ENCODE data around the gene LBHD2.

Gene LBHD2

DNA sequence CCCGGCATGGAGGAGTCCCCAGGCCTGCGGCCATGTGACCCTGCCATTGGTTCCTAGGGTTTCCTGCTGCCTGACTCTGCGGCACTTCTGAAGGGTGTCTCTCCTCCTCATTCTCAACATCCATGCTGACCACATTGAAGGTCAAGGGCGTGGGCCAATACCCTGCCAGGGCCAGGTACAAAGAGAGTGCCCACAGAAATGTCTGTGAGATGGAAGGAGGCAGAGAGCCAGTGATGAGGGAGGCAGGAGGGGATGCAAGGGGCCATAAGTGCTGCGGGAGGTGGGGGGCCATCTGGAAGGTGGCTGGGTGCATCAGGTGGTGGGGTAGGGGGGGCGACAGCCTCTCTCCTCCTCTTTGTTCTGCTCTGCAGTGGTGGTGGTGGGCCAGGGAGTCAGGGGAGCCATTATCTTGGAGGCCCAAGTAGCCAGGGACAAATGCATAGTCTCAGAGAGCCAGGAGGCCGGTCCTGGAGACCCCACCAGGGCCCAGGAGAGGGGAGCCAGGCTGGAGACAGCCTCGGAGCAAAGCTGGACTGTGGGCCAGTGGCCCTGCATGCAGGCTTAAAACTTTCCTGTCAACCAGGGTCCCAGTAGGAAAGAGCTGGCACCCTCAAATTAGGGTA, 13.6 kb upstream of the LBHD2 start:
- no peak for DNase-seq

DNA sequence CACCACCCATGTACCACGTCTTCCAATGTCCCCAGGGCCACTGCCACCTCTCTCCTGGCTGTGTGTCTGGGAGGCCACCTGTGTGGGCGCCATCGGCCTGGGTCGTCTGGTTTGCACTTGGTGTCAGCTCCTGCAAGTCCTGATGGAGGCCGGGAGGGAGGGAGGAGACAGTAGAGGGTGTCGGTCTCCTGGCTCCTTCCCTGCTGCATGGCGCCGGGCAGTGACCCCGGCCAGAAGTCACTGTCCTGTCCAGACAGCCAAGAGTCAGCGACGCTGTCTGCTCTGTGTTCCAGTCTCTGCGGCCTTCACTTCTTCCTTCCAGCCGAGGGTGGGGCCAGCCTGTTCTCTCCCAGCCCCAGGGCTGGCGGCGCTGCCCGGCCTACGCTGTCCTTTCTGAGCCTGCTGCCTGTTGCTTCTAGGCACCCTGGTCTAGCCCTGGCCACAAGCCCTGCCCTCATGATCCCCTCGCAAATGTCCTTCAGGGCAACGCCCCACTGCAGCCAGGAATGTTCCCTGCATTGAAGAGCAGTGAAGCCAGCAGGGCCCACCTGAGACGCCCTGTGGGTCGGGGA, 13.0 kb upstream of the LBHD2 start:
- DNase-seq = no peak

DNA sequence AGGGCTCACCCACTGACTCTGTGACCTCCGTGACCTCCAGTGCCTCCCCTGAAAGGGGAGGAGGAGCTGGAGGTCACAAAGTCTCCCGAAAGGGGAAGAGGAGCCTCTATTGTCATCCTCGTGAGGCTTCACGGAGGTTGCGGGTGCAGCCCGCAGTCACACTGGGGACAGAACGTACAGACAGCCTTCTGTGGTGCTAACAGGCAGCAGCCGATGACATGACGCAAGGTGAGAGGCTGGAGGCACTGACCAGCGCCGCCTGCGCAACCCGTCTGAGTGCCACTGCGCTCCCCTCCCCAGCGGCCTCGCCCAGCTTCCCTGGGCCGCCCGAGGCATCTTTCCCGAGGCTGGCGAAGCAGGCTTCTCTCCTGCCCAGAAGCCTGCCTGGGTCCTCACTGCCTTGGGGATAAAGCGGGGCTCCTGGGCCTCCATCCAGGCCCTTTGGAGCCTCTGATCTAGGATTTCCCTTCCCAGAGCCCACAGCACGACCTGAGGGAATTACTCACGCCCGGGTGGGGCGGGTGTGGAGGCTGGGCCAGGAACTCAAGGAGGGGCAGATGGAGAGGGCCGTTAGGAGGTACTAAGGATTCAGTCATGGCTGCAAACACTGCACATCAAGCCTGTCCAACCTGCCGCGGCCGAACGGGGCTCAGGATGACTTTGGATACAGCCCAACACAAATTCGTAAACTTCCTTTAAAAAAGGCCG, 12.3 kb upstream of the LBHD2 start:
- no peak for DNase-seq

DNA sequence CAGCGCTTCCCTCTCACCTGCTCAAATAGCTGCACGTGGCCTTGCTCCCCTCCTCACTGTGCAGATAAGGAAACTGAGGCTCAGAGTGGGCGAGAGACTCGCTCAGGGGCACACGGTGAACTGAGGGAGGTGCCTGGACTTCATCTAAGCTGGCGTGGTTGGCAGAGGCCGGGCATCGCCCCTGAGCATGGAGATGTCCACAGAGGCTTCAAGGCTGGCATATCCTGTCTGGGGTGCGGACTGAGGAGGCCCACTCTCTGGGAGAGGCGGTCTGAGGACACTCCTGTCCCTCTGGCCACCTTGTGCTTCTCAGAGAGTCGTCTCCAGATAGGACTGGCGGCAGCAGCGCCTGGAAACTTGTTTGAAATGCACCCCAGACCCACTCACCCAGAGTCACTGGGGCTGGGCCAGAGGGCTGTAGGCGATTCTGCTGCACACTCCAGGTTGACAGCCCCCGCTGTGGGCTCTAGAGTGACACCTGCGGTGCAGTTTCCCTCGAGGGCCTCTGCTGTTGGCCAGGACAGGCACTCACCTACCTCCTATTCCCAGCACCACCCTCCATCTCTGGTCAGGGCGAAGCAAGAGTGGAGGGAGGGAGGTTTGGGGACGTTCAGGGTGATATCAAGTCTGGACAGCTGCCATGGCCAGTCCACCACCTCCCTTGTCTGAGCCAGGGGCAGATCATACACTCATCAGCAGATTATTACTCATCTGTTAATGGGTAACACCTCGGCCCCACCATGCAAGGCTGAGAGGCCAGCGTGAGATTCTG, 11.2 kb upstream of the LBHD2 start:
- DNase-seq = no peak

DNA sequence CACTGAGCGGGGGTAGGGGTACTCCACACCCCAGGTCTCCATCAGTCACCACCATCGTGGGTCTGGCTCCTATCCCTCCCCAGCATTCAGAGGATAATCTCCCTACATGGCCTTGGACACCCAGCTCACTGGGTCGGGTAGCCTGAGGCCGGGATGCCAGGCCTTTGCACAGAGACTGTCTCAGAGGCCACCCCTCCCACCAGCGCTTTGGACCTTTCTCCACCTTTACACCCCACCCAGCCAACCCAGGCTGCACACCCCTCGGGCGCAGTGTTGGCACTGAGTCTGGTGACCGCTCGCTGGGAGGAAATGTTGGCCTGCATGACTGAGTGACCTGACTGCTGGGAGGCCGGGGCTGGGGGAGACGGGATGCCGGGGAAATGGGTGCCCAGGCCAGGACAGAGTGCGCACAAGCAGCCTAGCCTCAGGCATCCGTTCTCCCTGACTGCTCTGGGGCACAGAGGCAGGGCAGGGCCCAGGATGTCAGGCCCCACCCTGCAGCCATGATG, 10.6 kb upstream of the LBHD2 start:
- DNase-seq = no peak

DNA sequence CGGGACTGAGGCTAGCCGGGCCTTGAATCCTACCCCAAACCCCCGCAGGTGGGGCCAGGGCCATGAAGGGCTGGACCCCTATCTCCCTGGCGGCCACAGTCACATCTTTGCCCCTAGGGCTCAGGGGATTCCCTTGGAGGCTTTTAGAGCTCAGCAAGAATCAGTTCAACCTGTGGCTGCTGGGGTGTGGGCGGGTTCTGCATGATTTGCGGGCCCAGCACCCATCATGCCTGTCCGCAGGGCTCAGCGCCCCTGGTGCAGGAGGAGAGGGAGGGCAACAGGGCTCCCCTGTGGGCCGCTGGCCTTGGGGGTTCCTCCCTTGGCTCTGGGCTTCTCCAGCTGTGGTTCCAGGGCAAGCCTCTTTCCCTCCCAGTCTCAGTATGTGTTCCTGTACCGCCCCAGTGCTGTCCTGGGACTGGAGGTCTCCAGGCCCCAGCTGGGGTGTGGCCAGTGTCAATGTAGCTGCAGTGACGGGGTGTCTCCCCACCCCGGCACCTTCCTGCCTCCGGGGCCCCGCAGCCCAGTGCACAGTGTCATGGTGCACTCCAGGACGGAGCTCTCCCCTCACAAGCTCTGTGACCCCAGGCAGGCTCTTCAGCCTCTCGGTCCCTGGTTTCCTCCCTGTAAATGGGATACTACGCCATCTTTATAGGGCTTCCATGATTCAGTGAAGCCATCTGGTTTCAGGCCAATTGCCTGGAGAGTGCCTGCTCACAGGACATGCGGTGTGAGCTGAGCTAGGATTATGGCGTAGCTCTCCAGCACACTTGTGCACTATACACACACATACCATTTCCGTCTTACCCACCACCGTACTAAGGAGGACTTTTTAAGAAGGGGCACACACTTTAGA, 9.9 kb upstream of the LBHD2 start:
- DNase-seq = no peak

DNA sequence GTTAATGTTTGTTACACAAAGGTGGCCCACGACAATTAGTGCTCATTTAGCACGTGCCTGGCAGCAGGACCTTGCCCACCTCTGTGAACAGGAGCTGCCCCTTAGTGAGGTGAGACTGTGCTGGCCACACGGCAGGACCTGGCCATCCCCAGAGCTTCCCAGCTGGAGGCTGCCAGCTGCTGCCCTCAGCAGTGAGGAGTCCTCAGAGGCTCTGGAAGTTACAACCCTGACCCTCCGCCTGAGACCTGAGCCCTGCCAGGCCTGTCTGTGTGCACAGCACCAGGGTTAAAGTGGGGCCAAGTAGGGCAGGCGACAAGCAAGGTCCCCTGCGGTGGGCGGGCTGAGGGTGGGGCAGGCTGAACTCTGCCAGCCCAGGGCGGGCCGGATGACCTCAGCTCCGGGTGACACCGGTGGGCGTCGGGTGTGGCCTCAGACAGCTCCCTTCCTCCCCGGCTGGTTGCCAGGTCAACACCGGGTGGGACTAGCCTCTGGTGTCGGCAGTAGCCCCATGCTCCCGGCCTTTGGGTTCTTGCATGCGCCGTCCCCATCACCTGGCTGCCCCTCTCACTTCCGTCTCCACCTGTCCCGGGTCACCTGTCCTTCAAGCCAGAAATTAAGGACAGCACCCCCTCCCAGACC, 9.2 kb upstream of the LBHD2 start:
- no peak for DNase-seq

DNA sequence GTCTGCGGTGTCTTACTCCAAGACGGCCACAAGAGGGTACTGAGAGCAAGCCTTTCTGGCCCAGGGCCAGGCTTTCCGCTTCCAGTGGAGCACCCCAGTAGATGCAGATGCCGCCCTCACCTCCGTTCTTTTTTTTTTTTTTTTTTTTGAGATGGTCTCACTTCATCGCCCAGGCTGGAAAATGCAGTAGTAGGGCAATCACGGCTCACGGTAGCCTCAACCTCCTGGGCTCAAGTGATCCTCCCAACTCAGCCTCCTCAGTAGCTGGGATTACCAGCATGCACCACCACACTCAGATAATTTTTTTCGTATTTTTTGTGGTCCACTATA, 5.6 kb upstream of the LBHD2 start:
- DNase-seq = peak; percentile 23 to 76

DNA sequence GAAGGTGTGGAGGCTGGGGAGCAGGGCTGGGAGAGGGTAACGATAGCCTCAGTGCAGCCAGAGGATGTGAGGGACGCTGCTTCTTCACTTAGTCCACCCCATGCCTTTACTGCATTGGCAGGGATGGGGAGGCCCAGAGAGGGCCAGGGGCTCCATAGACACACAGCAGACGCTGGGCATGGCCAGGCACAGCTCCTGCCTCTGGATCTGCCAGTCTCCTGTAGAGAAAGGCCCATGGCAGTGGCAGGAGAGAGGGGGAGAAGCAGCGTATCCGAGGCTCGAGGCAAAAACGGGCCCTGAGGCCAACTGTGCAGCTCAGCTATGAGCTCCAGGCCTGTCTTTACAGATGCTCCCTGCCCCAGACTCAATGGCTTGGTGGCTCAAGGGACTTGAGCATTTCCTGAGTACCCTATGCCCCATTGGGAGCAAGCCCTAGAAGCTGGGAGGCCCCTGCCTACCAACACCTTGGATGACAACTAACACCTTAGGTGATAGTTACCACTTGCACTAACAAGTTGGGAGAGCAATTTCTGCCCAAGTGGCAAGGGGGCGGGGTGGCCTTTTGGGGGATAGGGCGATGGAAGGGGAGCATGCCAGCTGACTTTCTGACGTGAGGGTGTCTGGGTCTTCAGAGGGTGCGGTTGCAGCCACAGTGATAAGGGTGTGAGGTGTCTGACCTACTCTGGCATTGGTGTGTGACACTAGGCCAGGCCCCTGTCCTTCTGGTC, 5.0 kb upstream of the LBHD2 start:
- no peak for DNase-seq

DNA sequence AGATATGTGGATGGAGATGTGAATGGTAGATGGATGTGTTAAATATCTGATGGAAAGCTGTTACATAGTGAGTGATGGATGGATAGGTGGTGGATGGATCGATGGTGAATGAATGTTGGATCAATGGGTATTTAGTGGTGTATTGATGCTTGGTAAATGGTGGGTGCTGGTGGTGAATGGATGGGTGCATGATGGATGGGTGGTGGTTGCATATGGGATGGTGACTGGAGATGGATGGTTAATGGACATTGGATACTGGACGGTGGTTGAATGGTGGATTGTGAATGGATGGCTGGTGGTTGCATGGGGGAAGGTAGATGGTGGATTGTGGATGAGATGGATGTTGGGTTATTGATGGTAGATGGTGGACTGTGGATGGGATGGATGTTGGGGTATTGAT, 2.1 kb upstream of the LBHD2 start:
- no peak for DNase-seq

DNA sequence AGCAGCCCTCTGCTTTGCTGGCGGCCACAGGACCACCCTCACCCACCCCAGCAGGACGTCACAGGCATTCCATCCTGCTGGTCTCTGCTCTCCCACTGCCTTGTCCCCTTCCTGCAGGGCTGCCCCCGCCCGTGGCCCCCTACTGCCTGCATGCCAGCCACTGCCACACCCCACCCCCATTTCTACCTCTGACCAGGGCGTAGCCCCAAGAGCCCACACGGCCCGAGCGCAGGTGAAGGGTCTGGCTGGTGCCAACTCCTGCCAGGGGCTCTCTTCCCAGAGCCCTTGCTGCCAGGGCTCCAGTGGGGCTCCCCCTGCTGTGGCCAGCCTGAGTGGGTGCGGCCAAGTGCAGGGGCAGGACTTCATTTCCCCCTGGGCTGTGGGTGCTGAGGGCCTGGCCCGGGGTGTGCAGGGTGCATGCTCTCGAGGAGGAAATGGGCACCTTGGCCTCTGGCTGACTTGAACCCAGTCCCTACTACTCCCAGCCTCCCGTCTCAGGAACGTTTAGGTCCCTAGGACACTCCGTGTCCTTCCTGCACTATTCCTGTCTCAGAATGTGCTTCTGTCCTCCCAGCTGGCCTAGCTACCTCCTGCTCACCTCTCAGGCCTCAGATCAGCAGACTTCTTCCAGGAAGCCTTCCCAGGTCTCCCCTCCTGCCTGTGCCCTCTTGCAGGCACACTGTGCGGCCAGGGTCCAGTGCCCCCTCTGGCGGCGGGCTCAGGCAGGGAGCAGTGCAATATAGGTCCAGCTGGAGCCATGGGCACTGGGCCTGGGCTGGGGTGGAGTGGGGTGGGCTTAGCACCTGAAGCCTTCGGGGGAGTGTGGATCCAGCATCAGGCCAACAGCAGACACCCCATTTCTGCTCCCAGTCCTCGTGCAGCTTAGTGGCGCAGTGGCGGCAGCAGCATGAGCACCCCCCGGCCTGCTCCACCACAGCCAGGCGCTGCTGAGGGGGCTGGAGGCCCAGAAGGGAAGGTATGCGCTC, 1.4 kb downstream of the LBHD2 start:
- DNase-seq = no peak

DNA sequence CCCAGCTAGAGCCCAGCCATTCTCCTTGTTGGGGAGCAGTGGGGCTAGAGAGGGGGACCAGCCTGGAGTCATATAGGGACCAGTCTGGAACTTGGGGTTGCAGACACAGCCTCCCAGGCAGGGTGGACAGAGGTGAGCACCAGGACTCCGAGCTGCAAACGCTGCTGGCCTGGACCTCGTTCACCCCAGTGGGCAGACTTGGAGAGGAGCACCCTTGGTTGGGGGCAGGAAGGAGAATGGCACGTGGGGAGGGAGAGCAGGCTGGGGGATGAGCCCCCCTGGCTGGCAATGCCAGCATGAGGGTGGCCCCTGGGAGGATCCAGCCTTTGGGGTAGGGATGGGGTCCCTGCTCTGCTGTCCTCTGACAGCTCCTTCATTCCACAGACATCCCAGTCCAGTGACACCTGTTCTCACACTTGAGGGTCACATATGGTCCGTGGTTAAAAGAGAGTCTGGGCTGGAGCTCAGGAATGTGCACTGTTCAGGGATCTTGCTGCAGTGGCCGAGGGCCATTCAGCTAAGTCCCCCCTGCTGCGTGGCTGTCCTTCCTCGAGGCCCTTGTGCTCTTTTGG, 2.8 kb downstream of the LBHD2 start:
- no peak for DNase-seq

DNA sequence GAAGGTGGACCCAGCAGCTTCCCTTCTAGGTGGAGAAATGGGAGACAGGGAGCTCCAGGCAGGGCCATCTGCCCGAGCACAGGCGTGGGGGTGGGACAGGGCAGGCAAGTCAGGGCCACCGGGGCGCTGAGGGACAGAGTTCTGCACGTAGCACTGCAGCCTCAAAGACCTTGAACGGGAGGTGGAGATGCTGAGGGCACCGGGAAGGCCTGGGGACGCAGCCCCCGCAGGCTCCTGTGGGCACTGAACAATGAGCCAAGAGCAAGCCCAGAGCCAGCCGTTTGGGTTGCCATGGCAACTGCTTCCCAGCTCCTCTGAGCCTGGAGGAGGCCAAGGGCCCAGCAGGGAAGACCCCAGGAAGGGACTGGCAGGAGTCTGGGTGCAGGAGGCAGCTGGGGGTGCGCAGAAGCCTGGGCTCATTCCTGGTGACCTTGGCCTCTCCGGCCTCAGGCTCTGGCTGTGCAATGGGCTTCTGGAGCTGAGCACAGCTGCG, 3.4 kb downstream of the LBHD2 start:
- no peak for DNase-seq

DNA sequence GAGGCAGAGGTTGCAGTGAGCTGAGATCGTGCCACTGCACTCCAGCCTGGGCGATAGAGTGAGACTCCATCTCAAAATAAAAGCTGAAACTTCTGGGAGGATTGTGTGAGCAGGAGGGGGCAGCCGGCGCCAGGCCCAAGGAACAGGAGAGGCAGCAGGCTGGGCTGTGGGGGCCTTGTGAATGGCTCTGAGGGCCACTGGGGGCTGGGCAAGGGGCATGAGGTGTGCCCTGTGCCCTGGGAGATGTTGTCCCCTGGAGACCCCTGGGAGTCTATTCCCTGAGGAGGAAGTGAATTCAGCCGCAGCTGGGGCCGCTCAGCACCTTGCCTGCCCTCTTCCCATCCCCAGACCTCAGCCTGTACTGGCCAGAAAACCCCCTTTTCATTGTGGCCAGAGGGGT, 4.9 kb downstream of the LBHD2 start:
- no peak for DNase-seq

DNA sequence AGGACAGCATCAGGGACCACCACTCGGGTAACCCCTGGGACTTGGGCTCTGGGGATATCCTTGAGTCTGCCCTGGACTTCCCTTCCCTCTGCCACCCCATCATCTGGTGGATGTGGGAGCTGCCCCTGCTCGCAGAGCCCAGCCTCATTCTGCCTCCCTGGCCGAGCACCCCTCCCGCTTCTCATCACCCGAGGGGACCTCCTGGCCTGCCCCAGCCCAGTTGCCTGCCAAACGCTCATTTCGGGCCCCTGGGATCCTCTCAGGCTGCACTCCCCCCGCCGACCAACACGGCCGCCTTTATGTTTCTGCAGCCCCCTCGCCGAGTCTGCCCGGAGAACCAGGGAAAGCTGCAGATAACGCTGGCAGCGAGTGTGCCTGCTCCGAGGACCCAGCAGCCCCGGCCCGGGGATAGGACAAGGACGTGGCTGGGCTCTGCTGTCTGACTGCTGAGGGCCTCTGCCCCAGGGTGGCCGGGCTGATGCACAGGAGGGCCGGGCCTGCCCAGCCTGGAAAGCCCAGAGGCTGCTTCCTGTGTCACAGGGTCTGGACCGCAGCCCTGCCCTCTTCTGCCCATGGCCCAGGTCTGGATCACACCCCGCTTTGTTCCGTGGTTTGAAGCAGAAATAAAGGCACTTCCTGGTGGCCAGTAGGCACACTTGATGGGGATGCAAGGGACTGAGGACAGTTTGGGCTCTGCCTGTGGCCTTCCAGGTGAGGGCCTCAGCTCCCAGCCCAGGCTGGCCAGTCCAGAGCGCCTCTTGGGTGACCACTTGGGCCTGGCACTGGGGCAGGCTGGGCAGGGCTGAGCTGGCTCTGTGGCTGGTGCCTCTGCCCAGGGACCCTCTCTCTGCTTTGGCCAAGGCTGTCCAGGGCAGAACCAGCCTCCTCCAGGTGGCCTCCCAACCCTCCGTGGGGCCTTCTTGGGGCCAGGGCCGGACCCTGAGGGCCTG, 5.7 kb downstream of the LBHD2 start:
- no peak for DNase-seq

DNA sequence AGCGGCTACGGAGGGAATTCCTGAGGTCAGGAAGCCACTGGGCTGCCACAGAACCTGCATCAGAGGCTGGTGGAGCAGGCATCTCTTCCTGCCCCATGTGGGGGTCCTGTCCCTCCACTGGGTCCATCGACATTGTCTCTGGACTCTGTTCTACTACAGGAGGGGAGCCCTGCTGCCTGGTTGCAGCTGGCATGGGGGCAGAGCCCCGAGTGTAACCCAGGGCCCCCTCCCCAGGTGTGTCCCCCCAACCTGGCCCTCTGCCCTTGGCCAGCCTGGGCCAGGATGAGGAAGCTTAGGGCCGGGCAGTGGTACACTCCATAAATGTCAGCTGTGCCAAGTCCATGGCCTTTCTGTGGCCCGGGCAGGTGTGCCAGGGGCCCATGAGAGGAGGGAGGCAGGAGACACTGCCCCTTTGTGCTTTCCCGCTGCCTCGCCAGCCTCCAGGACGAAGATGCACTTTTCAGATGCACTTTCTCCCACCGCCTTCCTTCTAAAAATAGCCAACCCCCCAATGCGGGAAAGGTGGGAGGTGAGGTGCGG, 6.5 kb downstream of the LBHD2 start:
- DNase-seq = no peak

DNA sequence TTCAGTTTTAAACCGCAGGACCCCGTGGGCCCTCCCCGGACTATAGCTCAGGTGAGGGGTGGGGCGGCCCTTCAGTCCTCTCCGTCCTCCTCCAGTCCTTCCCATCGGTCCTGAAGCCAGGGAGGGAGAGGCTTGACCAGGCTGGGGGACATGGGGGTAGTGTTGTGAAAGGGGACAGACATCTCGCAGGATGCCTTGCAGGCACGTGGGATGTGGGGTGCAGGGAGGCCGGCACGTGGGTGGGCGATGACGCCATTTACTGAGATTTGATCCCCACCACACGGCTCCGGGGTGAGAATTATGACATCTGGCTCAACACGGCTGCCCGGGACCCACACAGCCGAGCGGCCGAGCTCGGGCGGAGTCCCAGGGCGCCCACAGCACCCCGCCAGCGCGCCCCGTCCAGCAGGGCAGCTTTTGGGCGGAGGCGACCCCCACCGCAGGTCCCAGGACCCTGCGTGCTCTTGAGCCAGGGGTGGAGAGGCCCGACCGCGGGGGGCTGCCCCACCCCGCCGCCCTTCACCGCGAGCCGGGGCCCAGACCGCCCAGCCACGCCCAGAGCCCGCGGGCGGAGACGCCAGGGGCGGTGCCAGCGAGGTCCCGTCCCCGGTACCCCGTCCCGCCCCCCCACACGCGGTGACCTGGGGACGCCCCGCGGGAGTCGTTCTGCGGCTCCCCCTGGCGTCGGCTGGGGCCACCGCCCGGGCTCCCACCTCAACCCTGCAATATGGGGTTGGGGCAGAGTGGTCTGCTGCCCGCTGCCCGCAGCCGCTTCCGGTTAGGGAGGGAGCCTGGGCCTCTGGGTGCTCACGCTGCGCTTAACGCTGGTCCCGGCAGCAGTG, 7.3 kb downstream of the LBHD2 start:
- no peak for DNase-seq

Data from NCI-H187 (cell line).